GM18861 (cell line): ENCODE results near the gene CRIM1.
A peak's percentile ranks its signal among the peaks of the same experiment; 100 is the strongest.

Experiments used
- ATAC-seq: cut with Tn5 transposase; IDR thresholded peaks from one replicate; pipeline ENCODE4 v1.9.1; 2021; ENCODE audit not compliant: unreplicated experiment

CRIM1 gene

GRCh38 chr2:36479406-36479805, 123.8 kb downstream of the CRIM1 start:
- no peak for ATAC-seq

GRCh38 chr2:36480028-36480427, 124.5 kb downstream of the CRIM1 start:
- ATAC-seq = no peak

GRCh38 chr2:36480636-36481035, 125.1 kb downstream of the CRIM1 start:
- no peak for ATAC-seq

GRCh38 chr2:36481709-36482108, 126.1 kb downstream of the CRIM1 start:
- no peak for ATAC-seq

GRCh38 chr2:36482576-36483214, 127.1 kb downstream of the CRIM1 start:
- no peak for ATAC-seq

GRCh38 chr2:36483290-36483689, 127.7 kb downstream of the CRIM1 start:
- ATAC-seq = no peak

- no peak for ATAC-seq
Measured at GRCh38 chr2:36484454-36484853, 128.9 kb downstream of the CRIM1 start.

GRCh38 chr2:36485521-36485920, 129.9 kb downstream of the CRIM1 start:
- no peak for ATAC-seq

GRCh38 chr2:36486521-36487044, 131.0 kb downstream of the CRIM1 start:
- ATAC-seq = no peak

GRCh38 chr2:36487947-36488346, 132.4 kb downstream of the CRIM1 start:
- no peak for ATAC-seq

- ATAC-seq = no peak
Measured at GRCh38 chr2:36489281-36489680, 133.7 kb downstream of the CRIM1 start.

- ATAC-seq = no peak
Measured at GRCh38 chr2:36490749-36491148, 135.2 kb downstream of the CRIM1 start.

- no peak for ATAC-seq
Measured at GRCh38 chr2:36492216-36492945, 136.8 kb downstream of the CRIM1 start.

- ATAC-seq = no peak
Measured at GRCh38 chr2:36493306-36493705, 137.7 kb downstream of the CRIM1 start.

- no peak for ATAC-seq
Measured at GRCh38 chr2:36497570-36498163, 142.1 kb downstream of the CRIM1 start.

- ATAC-seq = no peak
Measured at GRCh38 chr2:36499128-36499820, 143.7 kb downstream of the CRIM1 start.

GRCh38 chr2:36500072-36500471, 144.5 kb downstream of the CRIM1 start:
- no peak for ATAC-seq

GRCh38 chr2:36502081-36502480, 146.5 kb downstream of the CRIM1 start:
- ATAC-seq = no peak

GRCh38 chr2:36507408-36507812, 151.8 kb downstream of the CRIM1 start:
- ATAC-seq = peak; percentile 93

- no peak for ATAC-seq
Measured at GRCh38 chr2:36509075-36509474, 153.5 kb downstream of the CRIM1 start.

GRCh38 chr2:36511858-36512603, 156.5 kb downstream of the CRIM1 start:
- no peak for ATAC-seq
